K562 (cell line): ENCODE results near the gene CYB5R3.

Experiments used
- EP300 ChIP-seq: IDR thresholded peaks from 2 replicates; pipeline ENCODE4 v1.6.1; 2012; ENCODE audit warnings: low read length, improper control_type of control experiment
- POLR2AphosphoS5 ChIP-seq: IDR thresholded peaks from 2 replicates; pipeline ENCODE4 v1.6.1; 2011; ENCODE audit warnings: mild to moderate bottlenecking, low read depth, low read length, moderate library complexity; ENCODE audit not compliant: control insufficient read depth, insufficient read depth
- RAD51 ChIP-seq: fragments of 450-650 bp; IDR thresholded peaks from 2 replicates; pipeline ENCODE4 v1.7.1; 2016; ENCODE audit warnings: low read depth, mild to moderate bottlenecking, borderline replicate concordance
- RBM15 ChIP-seq: fragments of 200-400 bp; formaldehyde crosslinking; IDR thresholded peaks from 2 replicates; pipeline ENCODE4 v1.6.1; 2018; ENCODE audit warnings: mild to moderate bottlenecking, low read length, moderate library complexity; ENCODE audit not compliant: insufficient read depth
- SRSF1 ChIP-seq: fragments of 200-400 bp; formaldehyde crosslinking; IDR thresholded peaks from 2 replicates; pipeline ENCODE4 v1.6.1; 2017; ENCODE audit warnings: mild to moderate bottlenecking, low read depth, low read length, moderate library complexity
- ZBTB1 ChIP-seq: sonication (generic); formaldehyde crosslinking; IDR thresholded peaks from 2 replicates; pipeline ENCODE4 v1.8.1; 2023; ENCODE audit warnings: missing genetic modification reagents, low read depth, mild to moderate bottlenecking, borderline replicate concordance
- ZNF316 ChIP-seq: fragments of 450-650 bp; IDR thresholded peaks from 2 replicates; pipeline ENCODE4 v1.6.1; 2016

GRCh38 chr22:42620084-42620483 lies 29.1 kb downstream of the CYB5R3 start:
- TF ChIP-seq ZBTB1 (CRISPR knock-in tag) (no peak), ZNF316 (no peak), RAD51 (no peak), POLR2AphosphoS5 (no peak), RBM15 (no peak), EP300 (no peak), SRSF1 (no peak)
